DMS153 treated with DMSO at 0.1 percent for 48 hours (cell line): ENCODE results near the gene PHLDB1.
"Not testable (repeated sequence)": the region's sequence is repeated elsewhere in the genome, so short reads cannot be mapped to it uniquely, and the experiment has no call there.

Experiments used
- DNase-seq: peaks from one replicate; lab custom pipeline; 2025; ENCODE audit not compliant: unreplicated experiment; lab: John Stamatoyannopoulos, UW

PHLDB1 gene

GRCh38 chr11:118684187-118684586 is 76.8 kb downstream of the PHLDB1 start:
- DNase-seq: no peak

DNA sequence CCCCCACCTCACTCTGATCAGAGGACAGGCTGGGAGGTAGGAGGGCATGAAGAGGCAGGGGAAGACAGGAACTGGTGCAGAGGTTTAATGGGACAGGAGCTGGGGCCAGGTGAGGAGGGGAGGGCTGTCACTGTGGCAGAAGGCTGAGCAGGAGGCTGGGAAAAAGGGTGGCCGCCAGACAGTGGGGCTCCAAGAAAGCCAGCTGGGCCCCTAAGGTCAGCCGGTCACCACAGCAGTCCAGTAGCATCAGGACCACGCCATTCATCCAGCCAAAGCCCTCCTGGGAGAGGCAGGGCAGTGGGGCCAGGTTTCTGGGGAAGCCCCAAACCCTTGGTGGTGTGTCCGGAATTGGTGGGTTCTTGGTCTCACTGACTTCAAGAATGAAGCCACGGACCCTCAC is 80.5 kb downstream of the PHLDB1 start:
- DNase-seq: no peak

DNA sequence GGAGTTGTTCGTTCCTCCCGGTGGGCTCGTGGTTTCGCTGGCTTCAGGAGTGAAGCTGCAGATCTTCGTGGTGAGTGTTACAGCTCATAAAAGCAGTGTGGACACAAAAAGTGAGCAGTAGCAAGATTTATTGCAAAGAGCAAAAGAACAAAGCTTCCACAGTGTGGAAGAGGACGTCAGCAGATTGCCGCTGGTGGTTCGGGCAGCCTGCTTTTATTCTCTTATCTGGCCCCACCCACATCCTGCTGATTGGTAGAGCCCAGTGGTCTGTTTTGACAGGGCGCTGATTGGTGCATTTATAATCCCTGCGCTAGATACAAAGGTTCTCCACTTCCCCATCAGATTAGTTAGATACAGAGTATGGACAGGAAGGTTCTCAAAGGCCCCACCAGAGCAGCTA is 80.9 kb downstream of the PHLDB1 start:
- not testable (repeated sequence) for DNase-seq

- no peak for DNase-seq
Observed at GRCh38 chr11:118688851-118689502, 81.6 kb downstream of the PHLDB1 start.

DNA sequence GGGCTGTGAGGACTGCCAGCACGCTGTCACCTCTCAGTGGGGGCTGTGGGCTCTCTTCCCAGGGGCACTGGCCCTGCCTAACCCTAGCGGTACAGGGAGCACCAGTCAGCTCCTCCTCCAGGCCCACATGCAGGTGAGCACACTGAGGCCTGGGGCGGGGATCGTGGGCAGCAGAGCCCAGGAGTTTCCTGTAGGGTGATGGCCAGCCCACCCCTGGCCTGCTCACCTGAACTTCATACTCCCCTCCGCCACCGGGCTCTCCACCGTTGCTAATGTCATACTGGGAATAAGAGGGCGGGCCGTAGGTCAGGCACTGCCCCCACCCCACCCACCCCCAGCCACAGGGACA is 82.1 kb downstream of the PHLDB1 start:
- peak; percentile 40 for DNase-seq

DNA sequence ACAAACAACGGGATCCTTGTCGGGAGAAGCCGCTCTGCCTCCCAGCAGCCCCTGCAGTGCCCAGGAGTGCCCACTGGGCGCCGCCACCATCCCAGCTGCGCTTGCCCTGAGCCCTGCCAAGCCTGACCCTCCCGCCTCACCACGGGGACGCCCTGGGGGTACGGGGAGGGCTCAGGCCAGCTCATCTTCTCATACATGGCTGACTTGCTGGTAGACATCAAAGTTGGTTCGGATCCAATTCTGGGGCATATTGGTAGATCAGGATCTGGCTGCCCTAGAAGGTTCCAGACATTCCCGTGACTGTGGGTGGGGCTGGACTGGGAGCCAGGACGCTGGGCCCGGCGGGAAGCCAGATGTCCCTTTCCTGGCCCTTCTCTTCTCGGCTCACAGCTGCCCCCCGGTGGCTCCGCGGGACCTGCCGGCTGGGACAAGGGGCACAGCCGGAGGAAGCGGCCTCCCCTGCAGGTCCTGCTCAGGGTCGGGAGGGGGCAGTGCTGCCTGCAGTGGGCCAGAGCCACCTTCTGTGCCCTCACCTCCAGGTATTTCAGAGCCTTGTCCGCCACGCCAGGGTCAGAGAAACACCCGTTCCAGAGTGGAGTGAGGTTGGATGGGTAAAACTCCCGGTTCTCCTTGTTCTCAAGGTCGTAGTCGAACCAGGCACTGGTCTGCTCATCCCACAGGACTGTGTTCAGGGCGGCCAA is 82.6 kb downstream of the PHLDB1 start:
- peak; percentile 96 for DNase-seq

DNA sequence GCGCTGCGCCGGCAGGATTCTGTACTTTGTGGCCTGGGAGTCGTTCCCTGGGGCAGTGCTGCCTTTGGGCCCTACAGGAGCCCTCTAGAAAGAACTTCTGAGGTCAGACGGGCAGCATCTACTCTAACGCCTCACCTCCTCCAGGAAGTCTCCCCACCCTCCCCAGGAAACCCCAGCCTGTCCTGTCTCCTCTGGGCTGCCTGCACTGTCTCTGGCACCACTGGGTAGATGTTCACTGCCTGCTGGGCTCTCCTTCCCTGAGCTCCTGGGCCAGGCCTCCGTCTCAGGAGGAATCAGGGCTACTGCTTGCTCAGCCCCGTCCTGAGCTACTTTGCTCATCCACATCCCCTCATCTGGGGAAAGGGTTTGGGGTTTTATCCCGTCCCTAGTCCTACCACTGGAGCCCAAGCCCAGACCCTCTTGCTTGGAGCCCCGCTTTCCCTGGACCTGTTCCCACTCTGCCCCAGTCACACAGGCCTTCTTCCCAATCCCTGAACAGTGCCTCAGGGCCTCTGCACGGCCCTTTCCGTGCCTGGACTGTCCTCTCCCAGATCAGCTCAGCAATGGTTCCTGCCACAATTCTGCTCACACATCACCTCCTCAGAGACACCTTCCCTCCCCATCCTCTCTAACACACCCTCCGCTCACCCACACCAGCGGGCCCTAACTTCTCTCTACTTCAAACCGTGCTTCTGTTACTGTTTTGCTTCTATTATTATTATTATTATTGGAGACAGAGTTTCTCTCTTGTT is 83.3 kb downstream of the PHLDB1 start:
- no peak for DNase-seq

- no peak for DNase-seq
Observed at GRCh38 chr11:118691926-118692830, 84.8 kb downstream of the PHLDB1 start.

DNA sequence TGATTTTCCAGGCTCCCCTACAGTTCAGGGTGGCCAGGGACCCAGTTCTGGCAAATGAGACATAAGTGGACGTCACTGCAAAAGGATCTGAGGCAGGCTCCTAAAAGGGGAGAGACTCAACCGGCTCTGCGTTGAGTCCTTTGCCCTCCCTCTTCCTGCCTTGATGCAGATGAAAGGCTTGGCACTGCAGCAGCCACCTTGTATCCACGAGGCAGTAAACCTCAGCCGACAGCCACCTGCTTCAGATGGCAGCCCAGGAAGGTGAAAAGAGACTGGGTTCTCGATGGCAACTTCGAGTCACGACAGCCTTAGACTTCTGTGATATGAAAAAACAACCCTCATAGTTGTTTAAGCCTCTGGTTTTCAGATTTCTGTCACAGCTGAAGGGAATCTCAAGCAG is 86.8 kb downstream of the PHLDB1 start:
- no peak for DNase-seq

DNA sequence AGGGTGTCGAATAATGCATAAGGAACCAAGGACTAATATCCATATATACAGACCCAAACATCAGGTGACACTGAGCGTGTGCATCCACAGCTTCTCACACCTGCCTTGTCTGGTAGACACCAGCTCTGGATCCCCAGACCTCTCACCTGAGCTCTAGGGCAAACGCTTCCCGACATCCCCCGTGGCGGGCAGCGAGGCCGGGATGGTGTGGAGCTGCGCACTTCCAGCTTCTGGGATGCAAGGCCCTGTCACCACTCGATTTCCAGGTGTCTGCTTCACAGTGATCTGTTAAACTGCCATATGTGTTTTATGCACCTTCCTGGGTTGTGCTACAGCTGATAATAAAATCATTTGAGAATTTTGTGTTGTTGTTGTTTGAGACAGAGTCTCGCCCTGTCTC is 87.4 kb downstream of the PHLDB1 start:
- DNase-seq: no peak

DNA sequence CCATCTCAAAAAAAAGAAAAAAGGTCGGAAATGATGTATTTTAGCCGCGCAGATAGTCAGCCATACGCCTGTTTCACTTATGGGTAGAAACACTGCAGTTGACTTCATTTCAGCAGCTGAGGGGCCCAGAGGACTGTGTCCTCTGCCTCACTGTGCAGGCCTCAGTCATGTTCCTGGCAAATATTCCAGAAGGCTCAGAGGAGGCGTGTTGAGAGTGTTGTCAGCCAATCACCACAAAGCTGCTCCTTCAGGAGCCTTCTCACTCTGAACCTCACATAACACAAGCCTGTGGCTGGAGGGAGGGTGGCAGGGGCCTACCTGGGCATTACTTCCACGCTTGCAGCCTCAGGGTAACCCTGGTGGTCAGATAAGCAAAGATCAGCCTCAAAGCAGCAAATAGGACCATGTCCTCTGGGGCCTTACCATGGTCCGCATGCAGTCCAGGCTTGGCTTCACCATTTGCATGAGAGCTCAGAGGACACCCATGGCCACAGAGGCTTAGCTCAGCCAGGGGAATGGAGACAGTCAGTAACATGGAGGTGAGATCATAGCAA is 89.3 kb downstream of the PHLDB1 start:
- no peak for DNase-seq

DNA sequence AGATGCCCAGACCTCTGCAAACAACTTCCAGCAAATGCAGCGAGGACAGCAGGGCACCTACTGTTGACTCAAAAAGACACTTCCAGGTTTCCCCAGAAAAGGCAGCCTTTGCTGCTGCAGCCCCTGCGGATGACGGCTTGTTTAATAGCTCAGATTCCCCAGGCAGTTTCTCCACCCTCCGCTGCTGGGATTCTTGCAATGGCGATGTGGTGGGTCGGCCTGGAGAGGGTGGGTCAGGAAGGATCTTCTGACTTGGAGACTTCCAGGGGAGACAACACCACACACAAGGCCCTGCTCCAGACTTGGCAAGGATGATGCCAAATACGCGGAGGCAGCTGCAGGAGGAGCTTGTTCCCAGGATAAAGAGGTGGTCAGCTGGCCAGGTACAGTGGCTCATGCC is 89.9 kb downstream of the PHLDB1 start:
- DNase-seq: no peak

DNA sequence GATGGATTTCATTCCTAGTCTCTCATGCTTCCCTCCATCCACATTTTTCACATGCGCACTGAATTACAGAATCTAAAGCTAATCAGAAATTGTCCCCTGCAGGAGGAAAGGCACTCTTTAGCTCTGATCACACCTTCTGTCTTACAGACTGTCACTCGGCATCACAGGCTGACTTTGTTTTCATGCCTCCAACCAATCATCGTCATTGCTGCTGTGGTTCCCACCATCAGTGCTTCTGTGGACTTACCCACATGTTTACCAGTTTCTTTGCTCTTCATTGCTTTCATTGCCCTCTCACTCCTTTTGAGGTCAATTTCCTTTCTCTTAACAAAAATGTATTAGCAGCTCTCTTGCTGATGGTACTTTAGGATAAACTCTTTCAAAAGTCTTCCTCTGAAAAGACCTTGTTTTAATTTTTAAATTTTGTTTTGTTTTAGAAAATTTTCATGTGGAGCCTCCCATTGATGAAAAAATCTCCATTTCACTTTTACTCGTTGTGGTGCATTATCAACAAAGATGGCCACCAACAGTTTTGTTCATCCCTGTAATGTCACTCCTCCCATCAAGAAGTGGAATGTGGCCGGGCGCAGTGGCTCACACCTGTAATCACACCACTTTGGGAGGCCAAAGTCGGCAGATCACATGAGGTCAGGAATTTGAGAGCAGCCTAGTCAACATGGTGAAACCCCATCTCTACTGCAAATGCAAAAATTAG is 92.2 kb downstream of the PHLDB1 start:
- DNase-seq: no peak

DNA sequence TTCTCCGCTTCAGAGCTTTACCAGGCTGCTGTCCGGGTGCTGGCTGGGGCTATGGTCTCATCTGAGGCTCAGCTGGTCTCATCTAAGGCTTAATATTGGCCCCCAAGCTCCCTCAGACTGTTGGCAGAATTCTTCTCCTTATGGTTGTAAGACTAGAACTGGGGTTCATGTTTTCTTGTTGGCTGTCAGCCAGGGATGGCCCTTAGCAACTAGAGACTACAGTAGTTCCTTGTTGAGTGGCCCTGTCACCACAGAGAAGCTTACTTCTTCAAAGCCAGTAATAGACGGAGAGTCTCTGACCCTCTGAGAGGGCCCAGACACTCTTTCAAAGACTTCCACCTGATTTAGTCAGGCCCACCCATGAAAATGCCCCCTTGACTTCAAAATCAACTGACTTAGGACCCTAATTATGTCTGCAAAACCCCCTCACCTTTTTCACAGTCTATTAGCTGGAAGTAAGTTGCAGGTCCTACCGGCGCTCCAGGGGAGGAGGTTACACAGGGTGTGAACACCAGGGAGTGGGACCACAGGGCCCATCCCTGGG is 96.2 kb downstream of the PHLDB1 start:
- no peak for DNase-seq

- DNase-seq: no peak
Observed at GRCh38 chr11:118705111-118705741, 97.8 kb downstream of the PHLDB1 start.

DNA sequence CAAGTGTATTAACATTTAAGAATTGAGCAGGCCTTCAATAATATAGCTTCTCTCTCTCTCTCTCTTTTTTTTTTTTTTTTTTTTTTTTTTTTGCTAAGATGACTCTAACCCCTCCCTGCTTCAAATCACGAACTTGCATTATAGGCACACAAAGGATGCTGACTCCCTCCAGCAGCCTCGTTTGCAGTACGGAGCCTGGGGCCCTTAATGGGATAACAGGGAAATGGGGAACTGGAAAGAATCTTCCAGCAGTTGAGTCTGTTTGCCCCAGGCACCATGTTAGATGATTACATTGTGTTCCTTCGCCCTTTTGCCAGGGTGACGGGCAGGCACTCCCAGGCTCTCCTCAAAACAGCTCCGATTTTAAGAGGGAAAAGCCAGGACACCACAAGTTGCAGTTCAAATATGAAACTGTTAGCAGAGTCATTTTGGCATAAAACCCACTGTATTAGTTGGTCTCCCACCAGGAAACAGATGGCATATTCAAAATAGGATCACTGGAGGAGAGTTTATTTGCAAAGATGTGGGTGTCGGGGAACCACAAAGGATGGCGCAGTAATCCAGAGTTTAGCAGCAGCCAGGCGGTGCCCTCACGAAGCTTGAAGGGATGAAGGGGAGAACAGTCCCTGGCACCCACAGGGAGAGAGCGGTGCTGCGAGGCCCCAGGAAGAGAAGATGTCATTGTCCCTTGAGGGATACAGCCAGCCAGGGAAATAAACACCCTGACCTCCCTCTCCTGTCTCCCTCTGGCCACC is 98.6 kb downstream of the PHLDB1 start:
- no peak for DNase-seq

- DNase-seq: no peak
Observed at GRCh38 chr11:118706546-118706825, 99.1 kb downstream of the PHLDB1 start.
